Stimulated activated naive CD8-positive, alpha-beta T cell treated with anti-CD3 and anti-CD28 coated beads, Interleukin-15, Interleukin-2, amounts not matched to agents 100 ng/mL and 50 ng/mL, for 24 hours (primary cell): ENCODE results near the gene C2CD2L.
A peak's percentile ranks its signal among the peaks of the same experiment; 100 is the strongest.
"Not testable (repeated sequence)": the region's sequence is repeated elsewhere in the genome, so short reads cannot be mapped to it uniquely, and the experiment has no call there.

Source experiments
- H3K27ac Mint-ChIP-seq: one replicate; pipeline ENCODE4 v1.8.0; 2021; ENCODE audit warnings: mild to moderate bottlenecking, mixed read lengths
- H3K27me3 Mint-ChIP-seq: one replicate; pipeline ENCODE4 v1.8.0; 2021; ENCODE audit warnings: mixed read lengths
- H3K36me3 Mint-ChIP-seq: one replicate; pipeline ENCODE4 v1.8.0; 2021; ENCODE audit warnings: low read depth, mixed read lengths
- H3K4me1 Mint-ChIP-seq: one replicate; pipeline ENCODE4 v1.8.0; 2021; ENCODE audit warnings: low read depth, mixed read lengths
- H3K4me3 Mint-ChIP-seq: one replicate; pipeline ENCODE4 v1.8.0; 2021; ENCODE audit warnings: mild to moderate bottlenecking, mixed read lengths
- H3K9me3 Mint-ChIP-seq: one replicate; pipeline ENCODE4 v1.8.0; 2021; ENCODE audit warnings: mixed read lengths

C2CD2L gene

GRCh38 chr11:119167077-119167458 is 59.9 kb downstream of the C2CD2L start:
- H3K36me3 Mint-ChIP-seq, H3K27ac Mint-ChIP-seq, H3K4me3 Mint-ChIP-seq, H3K4me1 Mint-ChIP-seq, H3K9me3 Mint-ChIP-seq, H3K27me3 Mint-ChIP-seq: not testable (repeated sequence)

- Mint-ChIP-seq H3K4me3 (peak overlapping the region; percentile 89), H3K9me3 (no peaks in the 10 kb centered on the region), H3K4me1 (peaks cover 5% of the 10 kb centered on the region), H3K27me3 (no peaks in the 10 kb centered on the region), H3K27ac (no peak overlapping the region), H3K36me3 (no peaks in the 10 kb centered on the region)
Observed at GRCh38 chr11:119167933-119168332, 60.8 kb downstream of the C2CD2L start.
